Immature natural killer cell (primary cell): ENCODE data around the gene ZNF664. TPM values are rescaled to one million over a fixed set of nuclear protein-coding genes. Genes with fewer than 3 reads are reported as not detected.

ENCODE experiments used
- DNase-seq, 3 donors: peaks; one replicate each; pipeline ENCODE4 v3.0.0; 2022; ENCODE audit warnings: mixed read lengths in 1 of 3
- H3K27ac Mint-ChIP-seq, 6 donors: one replicate each; pipeline ENCODE4 v1.8.0; 2020; ENCODE audit warnings: mixed read lengths in 6 of 6, mild to moderate bottlenecking in 5 of 6, inconsistent platforms in 4 of 6, moderate library complexity in 3 of 6
- H3K27me3 Mint-ChIP-seq, 3 donors: one replicate each; pipeline ENCODE4 v1.8.0; 2020 to 2021; ENCODE audit warnings: low read depth in 3 of 3, mild to moderate bottlenecking in 3 of 3, mixed read lengths in 3 of 3, moderate library complexity in 3 of 3, inconsistent platforms in 1 of 3
- H3K36me3 Mint-ChIP-seq, 3 donors: one replicate each; pipeline ENCODE4 v1.8.0; 2020; ENCODE audit warnings: mixed read lengths in 3 of 3, inconsistent platforms in 2 of 3, mild to moderate bottlenecking in 2 of 3
- H3K4me1 Mint-ChIP-seq, 2 donors: one replicate each; pipeline ENCODE4 v1.8.0; 2020; ENCODE audit warnings: inconsistent platforms in 2 of 2, mild to moderate bottlenecking in 2 of 2, mixed read lengths in 2 of 2, moderate library complexity in 1 of 2
- H3K4me3 Mint-ChIP-seq, 5 donors: one replicate each; pipeline ENCODE4 v1.8.0; 2020; ENCODE audit warnings: mild to moderate bottlenecking in 5 of 5, mixed read lengths in 5 of 5, inconsistent platforms in 3 of 5, moderate library complexity in 3 of 5
- H3K9me3 Mint-ChIP-seq, 6 donors: one replicate each; pipeline ENCODE4 v1.8.0; 2020; ENCODE audit warnings: mild to moderate bottlenecking in 6 of 6, mixed read lengths in 6 of 6, inconsistent platforms in 4 of 6, moderate library complexity in 3 of 6
- polyA plus RNA-seq, 3 donors: library from polyadenylated mRNA; unstranded; fragments of 300-500 nt; fragmentation: Illumina TruSeq; gene quantifications; one replicate each; pipeline ENCODE4 v1.2.3, GENCODE V29; 2021

ZNF664 gene
- polyA plus RNA-seq, 3 donors from 2014 or later, result 2.1 to 12.9 (median 8.2) TPM

- Mint-ChIP-seq H3K4me1 (peaks cover 21 to 29% of the 10 kb centered on the region in 2 donors), H3K4me3 (no peak overlapping the region), H3K9me3 (no peaks in the 10 kb centered on the region), H3K27me3 (no peaks in the 10 kb centered on the region), H3K36me3 (peaks cover 0 to 10% (median 9%) of the 10 kb centered on the region in 3 donors), H3K27ac (peak overlapping the region; percentile 0 to 56 (median 9))
- DNase-seq, result no peak
Observed at GRCh38 chr12:124006085-124006845, 33.2 kb downstream of the ZNF664 start.

GRCh38 chr12:124006846-124007713 lies 34.1 kb downstream of the ZNF664 start:
- H3K27ac Mint-ChIP-seq, result peak overlapping the region in 4 of 6 donors; percentile 0 to 56 (median 15)
- no peaks in the 10 kb centered on the region for H3K27me3 Mint-ChIP-seq
- peaks cover 0 to 1% (median 0%) of the 10 kb centered on the region in 6 donors for H3K9me3 Mint-ChIP-seq
- peaks cover 21 to 29% of the 10 kb centered on the region in 2 donors for H3K4me1 Mint-ChIP-seq
- no peak for DNase-seq
- H3K36me3 Mint-ChIP-seq, result peaks cover 4 to 17% (median 14%) of the 10 kb centered on the region in 3 donors
- no peak overlapping the region for H3K4me3 Mint-ChIP-seq

- peaks cover 21 to 29% of the 10 kb centered on the region in 2 donors for H3K4me1 Mint-ChIP-seq
- H3K4me3 Mint-ChIP-seq, result no peak overlapping the region
- H3K36me3 Mint-ChIP-seq, result peaks cover 11 to 26% (median 21%) of the 10 kb centered on the region in 3 donors
- H3K27ac Mint-ChIP-seq, result peak overlapping the region in 1 of 6 donors; percentile 14
- no peaks in the 10 kb centered on the region for H3K27me3 Mint-ChIP-seq
- H3K9me3 Mint-ChIP-seq, result peaks cover 0 to 1% (median 0%) of the 10 kb centered on the region in 6 donors
- no peak for DNase-seq
Observed at GRCh38 chr12:124007826-124008570, 35.0 kb downstream of the ZNF664 start.

GRCh38 chr12:124008595-124008994 lies 35.6 kb downstream of the ZNF664 start:
- Mint-ChIP-seq H3K4me1 (peaks cover 21 to 29% of the 10 kb centered on the region in 2 donors), H3K4me3 (no peak overlapping the region), H3K9me3 (peaks cover 0 to 1% (median 0%) of the 10 kb centered on the region in 6 donors), H3K27ac (peak overlapping the region in 3 of 6 donors; percentile 23 to 55 (median 26)), H3K27me3 (no peaks in the 10 kb centered on the region), H3K36me3 (peaks cover 16 to 32% (median 27%) of the 10 kb centered on the region in 3 donors)
- DNase-seq, result no peak

GRCh38 chr12:124009781-124010180 lies 36.8 kb downstream of the ZNF664 start:
- no peak overlapping the region for H3K27ac Mint-ChIP-seq
- H3K4me3 Mint-ChIP-seq, result no peak overlapping the region
- peaks cover 21 to 29% of the 10 kb centered on the region in 2 donors for H3K4me1 Mint-ChIP-seq
- no peaks in the 10 kb centered on the region for H3K27me3 Mint-ChIP-seq
- H3K9me3 Mint-ChIP-seq, result peaks cover 0 to 1% (median 0%) of the 10 kb centered on the region in 6 donors
- no peak for DNase-seq
- peaks cover 16 to 39% (median 31%) of the 10 kb centered on the region in 3 donors for H3K36me3 Mint-ChIP-seq

- Mint-ChIP-seq H3K27ac (peak overlapping the region in 1 of 6 donors; percentile 9), H3K4me3 (no peak overlapping the region), H3K27me3 (no peaks in the 10 kb centered on the region), H3K36me3 (peaks cover 16 to 37% (median 31%) of the 10 kb centered on the region in 3 donors), H3K9me3 (peaks cover 0 to 1% (median 0%) of the 10 kb centered on the region in 6 donors), H3K4me1 (peaks cover 19 to 28% of the 10 kb centered on the region in 2 donors)
- no peak for DNase-seq
Observed at GRCh38 chr12:124010687-124011086, 37.7 kb downstream of the ZNF664 start.

GRCh38 chr12:124011435-124012115 lies 38.6 kb downstream of the ZNF664 start:
- no peaks in the 10 kb centered on the region for H3K27me3 Mint-ChIP-seq
- no peak overlapping the region for H3K27ac Mint-ChIP-seq
- peaks cover 0 to 1% (median 0%) of the 10 kb centered on the region in 6 donors for H3K9me3 Mint-ChIP-seq
- DNase-seq, result no peak
- no peak overlapping the region for H3K4me3 Mint-ChIP-seq
- H3K36me3 Mint-ChIP-seq, result peaks cover 16 to 34% (median 31%) of the 10 kb centered on the region in 3 donors
- peaks cover 11 to 19% of the 10 kb centered on the region in 2 donors for H3K4me1 Mint-ChIP-seq

- DNase-seq, result no peak
- Mint-ChIP-seq H3K9me3 (peaks cover 0 to 1% (median 0%) of the 10 kb centered on the region in 6 donors), H3K27me3 (no peaks in the 10 kb centered on the region), H3K27ac (no peak overlapping the region), H3K4me3 (no peak overlapping the region), H3K36me3 (peaks cover 16 to 34% (median 31%) of the 10 kb centered on the region in 3 donors), H3K4me1 (peaks cover 3 to 6% of the 10 kb centered on the region in 2 donors)
Observed at GRCh38 chr12:124013073-124013472, 40.1 kb downstream of the ZNF664 start.

- peak overlapping the region in 1 of 6 donors; percentile 19 for H3K27ac Mint-ChIP-seq
- DNase-seq, result no peak
- peaks cover 16 to 29% (median 26%) of the 10 kb centered on the region in 3 donors for H3K36me3 Mint-ChIP-seq
- no peaks in the 10 kb centered on the region for H3K27me3 Mint-ChIP-seq
- no peaks in the 10 kb centered on the region for H3K4me1 Mint-ChIP-seq
- no peak overlapping the region for H3K4me3 Mint-ChIP-seq
- peaks cover 0 to 1% (median 0%) of the 10 kb centered on the region in 6 donors for H3K9me3 Mint-ChIP-seq
Observed at GRCh38 chr12:124015494-124016461, 42.8 kb downstream of the ZNF664 start.

- Mint-ChIP-seq H3K4me1 (no peaks in the 10 kb centered on the region), H3K27ac (peak overlapping the region in 2 of 6 donors; percentile 8 to 21), H3K27me3 (no peaks in the 10 kb centered on the region), H3K36me3 (peaks cover 12 to 22% (median 17%) of the 10 kb centered on the region in 3 donors), H3K4me3 (no peak overlapping the region), H3K9me3 (no peaks in the 10 kb centered on the region)
- no peak for DNase-seq
Observed at GRCh38 chr12:124017064-124017463, 44.0 kb downstream of the ZNF664 start.

- peaks cover 0 to 7% (median 5%) of the 10 kb centered on the region in 3 donors for H3K36me3 Mint-ChIP-seq
- no peak for DNase-seq
- no peaks in the 10 kb centered on the region for H3K27me3 Mint-ChIP-seq
- H3K27ac Mint-ChIP-seq, result no peak overlapping the region
- no peak overlapping the region for H3K4me3 Mint-ChIP-seq
- H3K4me1 Mint-ChIP-seq, result no peaks in the 10 kb centered on the region
- H3K9me3 Mint-ChIP-seq, result no peaks in the 10 kb centered on the region
Observed at GRCh38 chr12:124018539-124018938, 45.5 kb downstream of the ZNF664 start.

- H3K4me3 Mint-ChIP-seq, result no peak overlapping the region
- H3K9me3 Mint-ChIP-seq, result no peaks in the 10 kb centered on the region
- H3K27ac Mint-ChIP-seq, result no peak overlapping the region
- DNase-seq, result no peak
- H3K4me1 Mint-ChIP-seq, result no peaks in the 10 kb centered on the region
- no peaks in the 10 kb centered on the region for H3K27me3 Mint-ChIP-seq
- H3K36me3 Mint-ChIP-seq, result peaks cover 0 to 4% (median 0%) of the 10 kb centered on the region in 3 donors
Observed at GRCh38 chr12:124019115-124019514, 46.1 kb downstream of the ZNF664 start.
